Aorta (tissue), 5 donors: ENCODE measurements around the gene ZNF580. TPM values are rescaled to one million over a fixed set of nuclear protein-coding genes. Genes with fewer than 3 reads are reported as not detected.

ENCODE experiments used
- ATAC-seq: fragments of 200-7000 bp; cut with Tn5 transposase; one replicate; pipeline ENCODE4 v1.9.1; 2022; ENCODE audit warnings: moderate library complexity; ENCODE audit not compliant: low FRiP score
- DNase-seq, 2 donors: peaks; one replicate each; pipeline ENCODE4 v3.0.0-alpha.2; 2020
- H3K27ac ChIP-seq, 2 donors: one replicate each; pipeline ENCODE4 v1.5.1; 2013; ENCODE audit warnings: low read length in 2 of 2, mild to moderate bottlenecking in 2 of 2, moderate library complexity in 2 of 2, control low read depth in 1 of 2, inconsistent platforms in 1 of 2, low read depth in 1 of 2
- H3K27me3 ChIP-seq, 2 donors: one replicate each; pipeline ENCODE4 v1.6.1; 2013; ENCODE audit warnings: control low read depth in 1 of 2, low read length in 1 of 2, mild to moderate bottlenecking in 1 of 2, moderate library complexity in 1 of 2; ENCODE audit not compliant: insufficient read depth in 2 of 2, control insufficient read depth in 1 of 2
- H3K36me3 ChIP-seq, 2 donors: one replicate each; pipeline ENCODE4 v1.6.1; 2013; ENCODE audit warnings: control low read depth in 1 of 2, low read length in 1 of 2, mild to moderate bottlenecking in 1 of 2; ENCODE audit not compliant: insufficient read depth in 2 of 2, control insufficient read depth in 1 of 2
- H3K4me1 ChIP-seq, 2 donors: one replicate each; pipeline ENCODE4 v1.6.1; 2013; ENCODE audit warnings: low read length in 2 of 2, control low read depth in 1 of 2, mild to moderate bottlenecking in 1 of 2, moderate library complexity in 1 of 2; ENCODE audit not compliant: insufficient read depth in 2 of 2, control insufficient read depth in 1 of 2
- H3K4me3 ChIP-seq, 2 donors: one replicate each; pipeline ENCODE4 v1.5.1; 2013; ENCODE audit warnings: low read length in 2 of 2, control low read depth in 1 of 2, mild to moderate bottlenecking in 1 of 2
- H3K9me3 ChIP-seq: one replicate; pipeline ENCODE4 v1.6.1; 2013; ENCODE audit warnings: mild to moderate bottlenecking, low read length; ENCODE audit not compliant: control insufficient read depth
- WGBS, 2 donors: extraction: QIAGEN DNeasy Blood & Tissue Kit; methylation state at CpG; one replicate each; pipeline ENCODE4 v1.1.7; 2013; 5-methylcytosine and 5-hydroxymethylcytosine counted together
- intact Hi-C, 2 donors: fragments of 100-400 bp; cut with DNase I; formaldehyde crosslinking; loops; one replicate each; pipeline versions ENCODE4 v1.14.2 to v1.15.0; 2022
- polyA plus RNA-seq, 2 donors: library from polyadenylated mRNA; stranded (reverse); fragments of 200-250 nt; gene quantifications; one replicate each; pipeline ENCODE4 v1.2.3, GENCODE V29; 2013
- total RNA-seq, 2 donors: library from RNA; stranded (reverse); fragmentation: NEBNext Ultra II Directional; extraction: Animal tissue kit (Norgen Biotek cat#: 25700); gene quantifications; one replicate each; pipeline ENCODE4 v1.2.1, GENCODE V29; 2021
- donor health status: healthy with polysubstance abuse.
- donor health status: Bipolar disorder and iron deficiency.
- donor health status: DM: no; HTN: no; CAD: no.
- donor health status: DM: no; HTN: no; CAD: no.
- donor health status: DM: yes; HTN: yes; CAD: no.

Gene ZNF580
- total and polyA plus RNA-seq, 4 donors: 13.3 to 79.6 (median 43.3) TPM

DNA sequence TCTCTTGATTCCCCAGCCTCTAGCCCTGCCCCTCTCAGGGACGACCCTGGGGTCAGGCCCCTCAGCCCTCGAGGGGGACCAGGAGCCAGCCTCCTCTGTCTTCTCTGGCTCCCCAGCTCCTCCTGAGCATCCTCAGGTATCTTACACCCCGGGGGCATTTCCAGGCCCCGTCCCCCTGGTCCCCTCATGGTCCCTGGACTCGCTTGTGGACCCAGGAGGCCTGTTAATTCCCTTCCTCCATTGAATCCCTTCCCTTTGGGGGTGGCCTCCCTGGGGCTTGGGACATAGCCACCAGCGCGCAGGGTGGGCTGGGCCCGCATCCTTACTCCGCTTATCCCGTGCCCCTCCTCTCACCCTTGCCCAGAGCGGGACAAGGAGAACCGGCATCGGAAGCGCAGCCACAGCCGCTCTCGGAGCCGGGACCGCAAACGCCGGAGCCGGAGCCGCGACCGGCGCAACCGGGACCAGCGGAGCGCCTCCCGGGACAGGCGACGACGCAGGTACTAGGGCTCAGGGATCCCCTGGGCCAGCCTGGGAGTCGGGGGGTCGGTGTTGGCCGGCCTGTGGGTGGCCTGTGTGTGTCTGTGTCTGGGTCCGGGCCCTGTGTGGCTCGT, 18.2 kb downstream of the ZNF580 start:
- intact Hi-C loops: loop anchor here in 1 of 2 donors (10.0 kb wide), 1 partner anchor 466 kb away; the partner anchor contains the start of gene ZNF787
- Histone ChIP-seq H3K27me3 (no peaks in the 10 kb centered on the region), H3K27ac (no peak overlapping the region), H3K9me3 (no peaks in the 10 kb centered on the region), H3K4me3 (no peak overlapping the region), H3K36me3 (peaks cover 3 to 11% of the 10 kb centered on the region in 2 donors), H3K4me1 (peaks cover 0 to 6% of the 10 kb centered on the region in 2 donors)
- DNase-seq (no peak), ATAC-seq (no peak)
- WGBS, 2 donors: 90 to 91% methylated on average over 37 of the region's 37 CpGs

DNA sequence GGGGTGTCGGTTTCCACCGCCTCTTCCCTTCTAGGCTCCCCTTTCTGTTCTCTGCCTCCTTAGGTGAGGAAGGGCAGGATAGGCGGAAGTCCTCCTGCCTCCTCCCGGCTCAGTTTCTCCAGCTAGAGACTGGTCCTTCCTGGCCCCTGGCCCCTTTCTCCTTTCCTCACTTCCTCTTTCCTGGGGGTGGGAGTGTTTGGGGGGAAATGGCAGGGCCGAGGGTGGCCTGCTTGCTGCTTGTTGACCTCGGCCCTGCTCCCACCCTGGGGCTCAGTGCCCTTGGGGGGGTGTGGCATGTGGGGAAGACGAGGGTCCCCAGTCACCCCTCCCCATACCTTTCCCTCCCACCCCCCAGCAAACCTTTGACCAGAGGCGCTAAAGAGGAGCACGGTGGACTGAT, 19.0 kb downstream of the ZNF580 start:
- H3K4me1 ChIP-seq: peaks cover 0 to 6% of the 10 kb centered on the region in 2 donors

DNA sequence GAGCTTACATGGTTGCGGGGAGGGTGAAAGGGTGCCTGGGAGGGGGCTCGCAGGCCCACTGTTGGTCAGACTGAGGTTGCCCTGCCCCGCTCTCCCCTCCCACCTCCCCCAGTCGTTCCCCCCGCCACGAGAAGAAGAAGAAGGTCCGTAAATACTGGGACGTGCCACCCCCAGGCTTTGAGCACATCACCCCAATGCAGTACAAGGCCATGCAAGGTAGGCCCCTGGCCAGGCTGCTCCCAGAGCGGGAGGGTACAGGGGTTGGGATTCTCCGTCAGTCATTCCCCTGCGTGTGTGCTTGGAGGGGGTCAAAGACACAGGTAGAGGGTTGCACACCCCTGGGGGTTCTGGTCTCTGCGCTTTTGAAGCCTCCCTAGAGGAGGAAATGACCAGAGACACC, 19.6 kb downstream of the ZNF580 start:
- no peak for ATAC-seq
- Histone ChIP-seq H3K27ac (no peak overlapping the region), H3K36me3 (peaks cover 3 to 11% of the 10 kb centered on the region in 2 donors)

More for the DNA sequence above, 19.0 kb downstream of the ZNF580 start:
- DNase-seq (no peak), ATAC-seq (no peak)
- no peaks in the 10 kb centered on the region for H3K27me3 ChIP-seq
- H3K27ac ChIP-seq: no peak overlapping the region
- 70 to 74% methylated on average over 9 of the region's 9 CpGs for WGBS, 2 donors
- no peak overlapping the region for H3K4me3 ChIP-seq
- no peaks in the 10 kb centered on the region for H3K9me3 ChIP-seq
- intact Hi-C loops: loop anchor here in 1 of 2 donors (10.0 kb wide), 1 partner anchor 465 kb away; the partner anchor contains the start of gene ZNF787
- H3K36me3 ChIP-seq: peaks cover 3 to 11% of the 10 kb centered on the region in 2 donors

GRCh38 chr19:55660991-55661390, 20.2 kb downstream of the ZNF580 start:
- Histone ChIP-seq H3K36me3 (peaks cover 3 to 11% of the 10 kb centered on the region in 2 donors), H3K4me1 (peaks cover 0 to 6% of the 10 kb centered on the region in 2 donors), H3K27me3 (no peaks in the 10 kb centered on the region), H3K4me3 (no peak overlapping the region), H3K27ac (no peak overlapping the region), H3K9me3 (no peaks in the 10 kb centered on the region)
- intact Hi-C loops: no loop called here
- ATAC-seq (no peak), DNase-seq (no peak)
- 69 to 78% methylated on average over 16 of the region's 16 CpGs for WGBS, 2 donors

More for the DNA sequence above, 19.6 kb downstream of the ZNF580 start:
- no peak overlapping the region for H3K4me3 ChIP-seq
- 85 to 88% methylated on average over 10 to 12 of the region's 12 CpGs for WGBS, 2 donors
- no peak for DNase-seq
- H3K27me3 ChIP-seq: no peaks in the 10 kb centered on the region
- intact Hi-C loops: no loop called here
- H3K4me1 ChIP-seq: peaks cover 0 to 6% of the 10 kb centered on the region in 2 donors
- H3K9me3 ChIP-seq: no peaks in the 10 kb centered on the region

DNA sequence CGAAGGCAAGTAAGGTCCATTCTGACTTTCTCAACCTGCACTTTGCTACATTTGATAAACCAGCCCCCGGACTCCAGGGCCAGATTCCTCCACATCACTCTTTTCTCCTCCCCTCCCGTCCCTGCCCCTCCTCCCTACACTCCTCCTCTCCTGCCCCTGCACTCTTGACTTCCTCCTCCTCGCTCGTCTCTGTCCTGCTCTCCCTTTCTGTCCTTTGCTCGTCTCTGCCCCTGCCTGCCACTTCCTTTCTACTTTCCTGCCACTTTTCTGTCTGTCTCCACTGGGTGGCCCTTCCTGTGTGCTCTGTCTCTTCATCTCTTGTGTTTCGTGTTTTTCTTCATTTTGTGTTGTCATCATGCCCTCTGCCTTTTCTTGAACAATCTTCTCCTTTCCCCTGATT, 21.0 kb downstream of the ZNF580 start:
- 64 to 70% methylated on average over 7 of the region's 7 CpGs for WGBS, 2 donors
- Histone ChIP-seq H3K4me3 (no peak overlapping the region), H3K4me1 (peaks cover 0 to 2% of the 10 kb centered on the region in 2 donors), H3K27ac (no peak overlapping the region), H3K9me3 (no peaks in the 10 kb centered on the region), H3K27me3 (no peaks in the 10 kb centered on the region), H3K36me3 (peaks cover 3 to 16% of the 10 kb centered on the region in 2 donors)
- ATAC-seq (no peak), DNase-seq (no peak)
- intact Hi-C loops: no loop called here

GRCh38 chr19:55663846-55664536, 23.2 kb downstream of the ZNF580 start:
- no peak for DNase-seq
- 85 to 90% methylated on average over 17 to 20 of the region's 20 CpGs for WGBS, 2 donors
- no peak overlapping the region for H3K4me3 ChIP-seq
- no peak for ATAC-seq
- H3K36me3 ChIP-seq: peaks cover 3 to 18% of the 10 kb centered on the region in 2 donors
- H3K27ac ChIP-seq: no peak overlapping the region
- no peaks in the 10 kb centered on the region for H3K4me1 ChIP-seq
- no peaks in the 10 kb centered on the region for H3K27me3 ChIP-seq
- H3K9me3 ChIP-seq: no peaks in the 10 kb centered on the region
- intact Hi-C loops: no loop called here

GRCh38 chr19:55666343-55667005, 25.7 kb downstream of the ZNF580 start:
- no peaks in the 10 kb centered on the region for H3K9me3 ChIP-seq
- 83 to 84% methylated on average over 12 of the region's 12 CpGs for WGBS, 2 donors

DNA sequence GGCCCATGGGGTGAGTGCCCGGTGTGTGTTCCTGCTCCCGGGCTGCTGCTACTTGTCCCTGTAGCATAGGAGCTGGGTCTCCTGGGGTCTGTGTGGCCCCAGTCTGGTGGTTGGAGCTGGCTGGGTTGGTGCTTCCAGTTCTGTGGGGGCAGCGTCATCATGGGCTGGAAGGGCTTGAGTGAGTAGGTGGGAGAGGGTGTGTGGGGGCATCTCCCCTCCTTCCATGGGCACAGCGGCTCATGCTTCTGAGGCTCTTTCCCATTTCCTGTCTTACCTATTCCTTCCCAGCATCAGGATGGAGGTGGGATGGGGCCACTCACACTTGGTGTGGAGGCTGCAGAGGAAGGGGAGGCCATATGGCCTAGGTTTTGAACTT, 26.2 kb downstream of the ZNF580 start:
- 90 to 93% methylated on average over 4 of the region's 4 CpGs for WGBS, 2 donors
- Histone ChIP-seq H3K36me3 (peaks cover 6 to 21% of the 10 kb centered on the region in 2 donors), H3K4me1 (no peaks in the 10 kb centered on the region), H3K4me3 (no peak overlapping the region), H3K27ac (no peak overlapping the region), H3K27me3 (no peaks in the 10 kb centered on the region), H3K9me3 (no peaks in the 10 kb centered on the region)
- intact Hi-C loops: no loop called here
- DNase-seq (no peak), ATAC-seq (no peak)

More at GRCh38 chr19:55666343-55667005, 25.7 kb downstream of the ZNF580 start:
- ATAC-seq (no peak), DNase-seq (no peak)
- Histone ChIP-seq H3K4me1 (no peaks in the 10 kb centered on the region), H3K27ac (no peak overlapping the region), H3K4me3 (no peak overlapping the region), H3K27me3 (no peaks in the 10 kb centered on the region), H3K36me3 (peaks cover 6 to 21% of the 10 kb centered on the region in 2 donors)
- intact Hi-C loops: no loop called here
